Smooth muscle cell (in vitro differentiated cells): ENCODE data around the gene UPK2. TPM values are rescaled to one million over a fixed set of nuclear protein-coding genes. Genes with fewer than 3 reads are reported as not detected.

Experiments used
- DNase-seq: peaks from one replicate; lab custom pipeline; 2025; ENCODE audit not compliant: unreplicated experiment; lab: John Stamatoyannopoulos, UW
- H2AFZ ChIP-seq: fragments of 200-600 bp; sonication (generic); 2 replicates; pipeline ENCODE4 v1.6.0; 2016; ENCODE audit warnings: antibody characterized with exemption, low read depth, mild to moderate bottlenecking
- H3F3A ChIP-seq: fragments of 200-600 bp; sonication (generic); 2 replicates; pipeline ENCODE4 v1.6.0; 2017; ENCODE audit warnings: antibody characterized with exemption, low read depth
- H3K27ac ChIP-seq: fragments of 200-600 bp; sonication (generic); 2 replicates; pipeline ENCODE4 v1.5.1; 2016; ENCODE audit warnings: low read depth, mild to moderate bottlenecking
- H3K27me3 ChIP-seq: fragments of 200-600 bp; sonication (generic); 2 replicates; pipeline ENCODE4 v1.6.1; 2016; ENCODE audit warnings: low read depth, mild to moderate bottlenecking
- H3K36me3 ChIP-seq: fragments of 200-600 bp; sonication (generic); 2 replicates; pipeline ENCODE4 v1.5.1; 2016; ENCODE audit warnings: low read depth
- H3K4me1 ChIP-seq: fragments of 200-600 bp; sonication (generic); 2 replicates; pipeline ENCODE4 v1.5.1; 2016; ENCODE audit warnings: low read depth
- H3K4me2 ChIP-seq: fragments of 200-600 bp; sonication (generic); 2 replicates; pipeline ENCODE4 v1.6.0; 2016; ENCODE audit warnings: mild to moderate bottlenecking
- H3K4me3 ChIP-seq: fragments of 200-600 bp; sonication (generic); 2 replicates; pipeline ENCODE4 v1.5.1; 2016; ENCODE audit warnings: mild to moderate bottlenecking
- H3K79me2 ChIP-seq: fragments of 200-600 bp; sonication (generic); 2 replicates; pipeline ENCODE4 v1.6.0; 2016; ENCODE audit warnings: low read depth, mild to moderate bottlenecking
- H3K9ac ChIP-seq: fragments of 200-600 bp; sonication (generic); 2 replicates; pipeline ENCODE4 v1.6.0; 2016; ENCODE audit warnings: low read depth
- H3K9me3 ChIP-seq: fragments of 200-600 bp; sonication (generic); replicated peaks from 2 replicates; pipeline ENCODE4 v1.5.1; 2016; ENCODE audit warnings: low read depth
- H4K20me1 ChIP-seq: fragments of 200-600 bp; sonication (generic); 2 replicates; pipeline ENCODE4 v1.6.0; 2016; ENCODE audit warnings: low read depth
- CTCF ChIP-seq: fragments of 200-600 bp; sonication (generic); IDR thresholded peaks from 2 replicates; pipeline ENCODE4 v1.5.1; 2017; ENCODE audit warnings: borderline replicate concordance, mild to moderate bottlenecking, antibody characterized with exemption; ENCODE audit not compliant: insufficient read depth, poor library complexity, severe bottlenecking
- WGBS: methylation state at CpG from one replicate; pipeline ENCODE4 v1.1.7; 2016; ENCODE audit warnings: low lambda C conversion rate; 5-methylcytosine and 5-hydroxymethylcytosine counted together
- polyA plus RNA-seq: library from polyadenylated mRNA; unstranded; fragments of >200 nt; fragmentation: Nextera tagmentation; extraction: Ambion mirVana; gene quantifications from 2 replicates; pipeline ENCODE4 v1.2.1, GENCODE V29; 2016
- total RNA-seq: library from RNA; depleted of rRNA; stranded (reverse); fragments of >200 nt; gene quantifications from 2 replicates; pipeline ENCODE4 v1.2.3, GENCODE V29; 2014

Gene UPK2
- total and polyA plus RNA-seq, 2 experiments from 2014 or later, result 1.4 TPM; not detected in 1

GRCh38 chr11:118911113-118911879, 44.8 kb upstream of the UPK2 start:
- Histone ChIP-seq H3K27me3 (no peaks in the 10 kb centered on the region), H3K9me3 (no peaks in the 10 kb centered on the region), H3K27ac (peak overlapping the region; percentile 100), H3K4me3 (peak overlapping the region; percentile 45), H3K4me2 (peak overlapping the region; percentile 88), H3K79me2 (peaks cover 65% of the 10 kb centered on the region), H4K20me1 (peaks cover 27% of the 10 kb centered on the region), H2AFZ (no peak overlapping the region), H3K9ac (peak overlapping the region; percentile 94), H3K36me3 (no peaks in the 10 kb centered on the region), H3K4me1 (peaks cover 81% of the 10 kb centered on the region), H3F3A (peaks cover 37% of the 10 kb centered on the region)
- 6% methylated on average over 12 of the region's 21 CpGs for WGBS
- TF ChIP-seq CTCF, result no peak
- peak; percentile 63 for DNase-seq

GRCh38 chr11:118911880-118912741, 44.0 kb upstream of the UPK2 start:
- Histone ChIP-seq H3K27ac (peak overlapping the region; percentile 100), H3K9me3 (no peaks in the 10 kb centered on the region), H3K79me2 (peaks cover 62% of the 10 kb centered on the region), H3K27me3 (no peaks in the 10 kb centered on the region), H4K20me1 (peaks cover 19% of the 10 kb centered on the region), H3K9ac (peak overlapping the region; percentile 94), H3K4me2 (peak overlapping the region; percentile 88), H3K4me1 (peaks cover 89% of the 10 kb centered on the region), H3F3A (peaks cover 43% of the 10 kb centered on the region), H3K4me3 (peak overlapping the region; percentile 45), H3K36me3 (no peaks in the 10 kb centered on the region), H2AFZ (no peak overlapping the region)
- TF ChIP-seq CTCF, result no peak
- 5% methylated on average over 22 of the region's 23 CpGs for WGBS
- peak; percentile 73 for DNase-seq

GRCh38 chr11:118912742-118913410, 43.2 kb upstream of the UPK2 start:
- peak overlapping the region; percentile 100 for H3K27ac ChIP-seq
- peaks cover 11% of the 10 kb centered on the region for H4K20me1 ChIP-seq
- TF ChIP-seq CTCF, result no peak
- no peaks in the 10 kb centered on the region for H3K36me3 ChIP-seq
- H3K9ac ChIP-seq, result peak overlapping the region; percentile 94
- H3K9me3 ChIP-seq, result no peaks in the 10 kb centered on the region
- H3K79me2 ChIP-seq, result peaks cover 57% of the 10 kb centered on the region
- no peak overlapping the region for H3K4me3 ChIP-seq
- H3K27me3 ChIP-seq, result no peaks in the 10 kb centered on the region
- no peak for DNase-seq
- H2AFZ ChIP-seq, result no peak overlapping the region
- H3K4me1 ChIP-seq, result peaks cover 89% of the 10 kb centered on the region
- H3F3A ChIP-seq, result peaks cover 51% of the 10 kb centered on the region
- H3K4me2 ChIP-seq, result peak overlapping the region; percentile 79
- 38% methylated on average over 12 of the region's 12 CpGs for WGBS
